Activated naive CD8-positive, alpha-beta T cell treated with anti-CD3 and anti-CD28 coated beads for 36 hours (primary cell): ENCODE results near the gene F13A1. TPM values are rescaled to one million over a fixed set of nuclear protein-coding genes. Genes with fewer than 3 reads are reported as not detected.

Source experiments
- DNase-seq: peaks from one replicate; pipeline ENCODE4 v3.0.0; 2021
- H3K27ac Mint-ChIP-seq: one replicate; pipeline ENCODE4 v1.8.0; 2022; ENCODE audit warnings: mild to moderate bottlenecking, moderate library complexity, mixed read lengths
- H3K27me3 Mint-ChIP-seq: one replicate; pipeline ENCODE4 v1.8.0; 2022; ENCODE audit warnings: mild to moderate bottlenecking, mixed read lengths
- H3K36me3 Mint-ChIP-seq: one replicate; pipeline ENCODE4 v1.8.0; 2021; ENCODE audit warnings: mild to moderate bottlenecking, mixed read lengths
- H3K4me1 Mint-ChIP-seq: one replicate; pipeline ENCODE4 v1.8.0; 2021; ENCODE audit warnings: mixed read lengths
- H3K4me3 Mint-ChIP-seq: one replicate; pipeline ENCODE4 v1.8.0; 2022; ENCODE audit warnings: mild to moderate bottlenecking, moderate library complexity, mixed read lengths
- H3K9me3 Mint-ChIP-seq: one replicate; pipeline ENCODE4 v1.8.0; 2022; ENCODE audit warnings: mixed read lengths
- total RNA-seq, 2 experiments: library from RNA; stranded (reverse); gene quantifications; one replicate each; pipeline ENCODE4 v1.2.3, GENCODE V29; 2021

Gene F13A1
- total RNA-seq, 2 experiments from 2014 or later = not detected

- Mint-ChIP-seq H3K27me3 (no peaks in the 10 kb centered on the region), H3K9me3 (no peaks in the 10 kb centered on the region), H3K36me3 (no peaks in the 10 kb centered on the region), H3K4me1 (no peaks in the 10 kb centered on the region), H3K4me3 (no peak overlapping the region), H3K27ac (no peak overlapping the region)
- no peak for DNase-seq
Observed at GRCh38 chr6:6284221-6284966, 36.1 kb downstream of the F13A1 start.

GRCh38 chr6:6283746-6284145 lies 36.7 kb downstream of the F13A1 start:
- H3K4me1 Mint-ChIP-seq = no peaks in the 10 kb centered on the region
- no peaks in the 10 kb centered on the region for H3K9me3 Mint-ChIP-seq
- no peak for DNase-seq
- no peak overlapping the region for H3K4me3 Mint-ChIP-seq
- H3K27ac Mint-ChIP-seq = no peak overlapping the region
- no peaks in the 10 kb centered on the region for H3K27me3 Mint-ChIP-seq
- no peaks in the 10 kb centered on the region for H3K36me3 Mint-ChIP-seq

- peaks cover 10% of the 10 kb centered on the region for H3K27me3 Mint-ChIP-seq
- no peak overlapping the region for H3K27ac Mint-ChIP-seq
- DNase-seq = no peak
- no peaks in the 10 kb centered on the region for H3K9me3 Mint-ChIP-seq
- H3K4me3 Mint-ChIP-seq = no peak overlapping the region
- no peaks in the 10 kb centered on the region for H3K36me3 Mint-ChIP-seq
- no peaks in the 10 kb centered on the region for H3K4me1 Mint-ChIP-seq
Observed at GRCh38 chr6:6282716-6283115, 37.7 kb downstream of the F13A1 start.

- H3K4me1 Mint-ChIP-seq = no peaks in the 10 kb centered on the region
- no peaks in the 10 kb centered on the region for H3K36me3 Mint-ChIP-seq
- no peaks in the 10 kb centered on the region for H3K9me3 Mint-ChIP-seq
- no peak overlapping the region for H3K4me3 Mint-ChIP-seq
- H3K27me3 Mint-ChIP-seq = peaks cover 16% of the 10 kb centered on the region
- no peak for DNase-seq
- H3K27ac Mint-ChIP-seq = no peak overlapping the region
Observed at GRCh38 chr6:6277413-6277812, 43.0 kb downstream of the F13A1 start.

GRCh38 chr6:6270948-6271535 lies 49.4 kb downstream of the F13A1 start:
- no peaks in the 10 kb centered on the region for H3K4me1 Mint-ChIP-seq

GRCh38 chr6:6260196-6260722 lies 60.2 kb downstream of the F13A1 start:
- Mint-ChIP-seq H3K27ac (no peak overlapping the region), H3K4me1 (no peaks in the 10 kb centered on the region), H3K36me3 (no peaks in the 10 kb centered on the region), H3K27me3 (peaks cover 12% of the 10 kb centered on the region), H3K4me3 (no peak overlapping the region), H3K9me3 (no peaks in the 10 kb centered on the region)
- DNase-seq = no peak

More at GRCh38 chr6:6270948-6271535, 49.4 kb downstream of the F13A1 start:
- H3K27me3 Mint-ChIP-seq = peaks cover 14% of the 10 kb centered on the region
- H3K4me3 Mint-ChIP-seq = no peak overlapping the region
- H3K36me3 Mint-ChIP-seq = no peaks in the 10 kb centered on the region
- no peak overlapping the region for H3K27ac Mint-ChIP-seq
- no peak for DNase-seq
- peaks cover 3% of the 10 kb centered on the region for H3K9me3 Mint-ChIP-seq

- DNase-seq = no peak
- no peaks in the 10 kb centered on the region for H3K36me3 Mint-ChIP-seq
- no peak overlapping the region for H3K4me3 Mint-ChIP-seq
- H3K9me3 Mint-ChIP-seq = no peaks in the 10 kb centered on the region
- H3K27ac Mint-ChIP-seq = no peak overlapping the region
- peaks cover 1% of the 10 kb centered on the region for H3K4me1 Mint-ChIP-seq
- peaks cover 21% of the 10 kb centered on the region for H3K27me3 Mint-ChIP-seq
Observed at GRCh38 chr6:6256886-6257285, 63.6 kb downstream of the F13A1 start.

GRCh38 chr6:6256259-6256658 lies 64.2 kb downstream of the F13A1 start:
- H3K4me1 Mint-ChIP-seq = peaks cover 3% of the 10 kb centered on the region
- no peaks in the 10 kb centered on the region for H3K9me3 Mint-ChIP-seq
- H3K4me3 Mint-ChIP-seq = no peak overlapping the region
- peaks cover 27% of the 10 kb centered on the region for H3K27me3 Mint-ChIP-seq
- no peak for DNase-seq
- no peaks in the 10 kb centered on the region for H3K36me3 Mint-ChIP-seq
- H3K27ac Mint-ChIP-seq = no peak overlapping the region

DNA sequence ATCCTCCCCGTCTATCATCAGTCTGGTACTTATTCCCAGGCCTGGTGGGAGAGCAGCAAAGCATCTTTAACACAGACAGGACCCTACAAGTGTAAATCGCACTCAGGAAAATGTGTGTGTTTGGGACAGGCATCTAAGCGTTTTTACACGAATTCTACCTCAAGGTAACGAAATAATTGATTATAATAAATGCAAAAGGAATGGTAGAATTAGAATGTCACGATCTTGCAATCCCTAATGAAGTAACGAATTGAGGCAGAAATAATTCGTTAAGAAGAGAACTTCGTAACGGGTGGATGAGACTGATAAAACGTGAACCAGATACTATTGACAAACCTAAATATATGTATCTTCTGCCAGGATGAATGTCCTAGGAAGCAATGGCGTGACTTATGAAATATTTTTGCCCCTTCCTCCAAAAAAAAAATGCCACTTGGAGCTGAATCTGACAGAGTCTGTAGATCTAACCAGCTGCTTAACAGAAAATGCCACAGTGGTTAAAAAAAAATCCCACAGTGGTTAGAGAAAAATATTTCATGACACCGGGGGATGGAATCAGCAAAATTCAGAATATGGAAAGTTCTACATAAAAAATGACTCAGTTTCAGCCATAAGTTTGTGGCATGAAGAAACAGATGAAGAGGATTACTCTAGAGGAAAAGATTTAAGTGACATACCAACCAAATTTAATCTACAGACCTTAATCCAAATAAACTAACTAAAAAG lies 68.7 kb downstream of the F13A1 start:
- peaks cover 51% of the 10 kb centered on the region for H3K27me3 Mint-ChIP-seq
- H3K36me3 Mint-ChIP-seq = no peaks in the 10 kb centered on the region
- no peak for DNase-seq
- H3K4me1 Mint-ChIP-seq = peaks cover 3% of the 10 kb centered on the region
- H3K9me3 Mint-ChIP-seq = no peaks in the 10 kb centered on the region
- no peak overlapping the region for H3K27ac Mint-ChIP-seq
- H3K4me3 Mint-ChIP-seq = no peak overlapping the region

GRCh38 chr6:6248651-6249050 lies 71.8 kb downstream of the F13A1 start:
- Mint-ChIP-seq H3K27me3 (peaks cover 36% of the 10 kb centered on the region), H3K9me3 (no peaks in the 10 kb centered on the region), H3K36me3 (no peaks in the 10 kb centered on the region), H3K4me3 (no peak overlapping the region), H3K4me1 (peaks cover 6% of the 10 kb centered on the region), H3K27ac (no peak overlapping the region)
- no peak for DNase-seq

GRCh38 chr6:6246544-6246943 lies 73.9 kb downstream of the F13A1 start:
- Mint-ChIP-seq H3K9me3 (no peaks in the 10 kb centered on the region), H3K4me3 (no peak overlapping the region), H3K4me1 (peaks cover 3% of the 10 kb centered on the region), H3K27ac (no peak overlapping the region), H3K36me3 (no peaks in the 10 kb centered on the region), H3K27me3 (peaks cover 34% of the 10 kb centered on the region)
- no peak for DNase-seq

- Mint-ChIP-seq H3K4me3 (no peak overlapping the region), H3K4me1 (peaks cover 3% of the 10 kb centered on the region), H3K27ac (no peak overlapping the region), H3K36me3 (no peaks in the 10 kb centered on the region), H3K9me3 (no peaks in the 10 kb centered on the region), H3K27me3 (peaks cover 24% of the 10 kb centered on the region)
- DNase-seq = no peak
Observed at GRCh38 chr6:6244624-6245023, 75.8 kb downstream of the F13A1 start.

GRCh38 chr6:6243846-6244245 lies 76.6 kb downstream of the F13A1 start:
- Mint-ChIP-seq H3K27ac (no peak overlapping the region), H3K4me3 (no peak overlapping the region), H3K27me3 (peaks cover 25% of the 10 kb centered on the region), H3K4me1 (peaks cover 3% of the 10 kb centered on the region), H3K36me3 (no peaks in the 10 kb centered on the region), H3K9me3 (no peaks in the 10 kb centered on the region)
- DNase-seq = no peak

DNA sequence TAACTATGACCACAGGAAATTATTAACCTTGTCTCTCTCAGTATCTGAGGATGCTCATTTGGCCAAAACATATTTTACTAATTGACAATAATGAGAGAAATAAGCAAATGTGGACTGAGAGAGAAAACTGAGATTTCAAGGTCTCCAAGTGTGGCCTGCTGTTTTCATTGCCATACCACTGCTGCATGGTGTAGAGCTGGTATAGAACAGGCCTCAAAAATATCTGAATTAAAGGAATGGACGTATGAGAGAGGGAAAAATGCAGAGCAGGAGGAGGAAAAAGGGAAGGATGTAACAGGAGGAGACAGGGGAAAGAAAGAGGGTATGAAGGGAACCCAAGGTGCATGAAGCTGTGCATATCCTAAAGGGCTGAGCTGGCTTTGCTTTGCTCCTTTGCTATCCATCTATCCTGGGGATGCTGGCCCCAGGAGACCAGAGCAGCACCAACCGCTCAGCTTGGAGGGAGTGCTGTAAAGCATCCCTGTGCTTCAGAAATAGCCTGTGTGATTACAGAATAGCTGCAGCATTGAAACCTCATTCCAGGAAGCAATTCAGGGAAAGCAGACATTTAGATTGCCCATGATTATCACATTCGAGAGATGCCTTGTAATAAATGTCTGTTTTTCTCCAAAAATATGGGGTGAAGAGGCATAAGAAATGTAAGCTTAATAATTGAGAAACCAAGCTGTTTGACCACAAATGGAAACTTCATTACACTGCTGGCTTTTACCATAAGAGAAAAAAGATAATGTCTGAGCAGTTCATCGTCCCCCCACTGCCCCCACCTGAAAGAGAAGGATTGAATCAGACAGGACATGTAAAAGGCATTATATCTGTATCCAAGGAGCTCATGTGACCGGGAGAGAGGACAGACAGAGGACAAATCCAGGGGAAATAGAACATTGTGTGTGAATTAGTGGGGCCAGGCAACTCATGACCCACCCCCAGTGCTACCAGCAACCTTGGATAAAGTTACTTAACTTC lies 80.6 kb downstream of the F13A1 start:
- H3K27me3 Mint-ChIP-seq = peaks cover 18% of the 10 kb centered on the region
- H3K4me1 Mint-ChIP-seq = no peaks in the 10 kb centered on the region
- H3K27ac Mint-ChIP-seq = no peak overlapping the region

More for the DNA sequence above, 80.6 kb downstream of the F13A1 start:
- no peak for DNase-seq
- no peak overlapping the region for H3K4me3 Mint-ChIP-seq
- H3K9me3 Mint-ChIP-seq = peaks cover 2% of the 10 kb centered on the region
- H3K36me3 Mint-ChIP-seq = no peaks in the 10 kb centered on the region
